ENCODE measurements around the gene RAE1. TPM values are rescaled to one million over a fixed set of nuclear protein-coding genes. Genes with fewer than 3 reads are reported as not detected.

RAE1 gene
- total and polyA plus RNA-seq, 2 donors (not counting 3 experiments of a cell fraction or from before 2014, with no cell fraction given) = 34.1 to 55.8 TPM

- no peak for FAIRE-seq
- no peak overlapping the region for H3K27ac ChIP-seq (ENCODE audit: insufficient read depth, low read depth, low read length)
- no peaks in the 10 kb centered on the region for H3K4me1 ChIP-seq (ENCODE audit: control insufficient read depth, extremely low read depth, insufficient read depth, low read length)
- TF ChIP-seq JUN (IDR thresholded peaks at IDR 0.05; ENCODE audit: borderline replicate concordance, insufficient read depth, insufficient read length, low read depth) (no peak), MAX (IDR thresholded peaks at IDR 0.05; ENCODE audit: insufficient read depth, insufficient read length) (no peak), GATA2 (IDR thresholded peaks at IDR 0.05; ENCODE audit: insufficient read depth, insufficient read length, low read depth, low read length) (no peak), EZH2 (IDR thresholded peaks at IDR 0.05; ENCODE audit: borderline replicate concordance, low read depth, low read length, severe bottlenecking) (no peak), POLR2A (IDR thresholded peaks at IDR 0.05; ENCODE audit: low read depth, low read length) (no peak), MYC (IDR thresholded peaks at IDR 0.05; ENCODE audit: low read depth, low read length) (no peak), CTCF (IDR thresholded peaks at IDR 0.05; ENCODE audit: extremely low read depth in 1 of 2, insufficient read depth in 1 of 2, low read depth in 1 of 2, low read length in 2 of 2) (no peak), POLR2AphosphoS5 (IDR thresholded peaks at IDR 0.05; ENCODE audit: insufficient read depth, low read depth, low read length) (no peak), FOS (IDR thresholded peaks at IDR 0.05; ENCODE audit: borderline replicate concordance, insufficient read depth, low read length) (no peak)
- intact Hi-C loops (cut with micrococcal nuclease) = no loop called here
- H3K4me3 ChIP-seq (replicated peaks in 1 of 3; ENCODE audit: insufficient read depth in 1 of 3, low read depth in 1 of 3, low read length in 3 of 3) = no peak overlapping the region
- no peak overlapping the region for H3K9ac ChIP-seq (replicated peaks; ENCODE audit: extremely low read depth, insufficient read depth, low read length)
- dilution Hi-C loops (cut with MboI; ENCODE audit: extremely low pct_ligation_motif_present, low sequenced_read_pairs) = no loop called here
- H2AFZ ChIP-seq (ENCODE audit: low read depth, low read length) = no peak overlapping the region
- ChIA-PET CTCF (no interaction called here), POLR2A (interaction anchor here (0.5 kb wide), 1 partner anchor 523 kb away, joined by 3 read pairs; no protein-coding TSS in a partner anchor)
- H3K27me3 ChIP-seq (ENCODE audit: control insufficient read depth in 2 of 2, insufficient read depth in 2 of 2, low read length in 2 of 2) = no peaks in the 10 kb centered on the region
- H3K4me2 ChIP-seq (ENCODE audit: insufficient read depth, low read length) = no peak overlapping the region
- no peaks in the 10 kb centered on the region for H3K9me3 ChIP-seq (replicated peaks; ENCODE audit: control insufficient read depth, insufficient read depth, low read length)
- no TSS peak for BruUV-seq (replicated peaks)
- H3K36me3 ChIP-seq (ENCODE audit: control insufficient read depth in 2 of 2, extremely low read depth in 1 of 2, insufficient read depth in 2 of 2, low read length in 2 of 2) = peaks cover 0 to 32% of the 10 kb centered on the region in 2 experiments
- H4K20me1 ChIP-seq (replicated peaks; ENCODE audit: control insufficient read depth, extremely low read depth, insufficient read depth, low read length) = no peaks in the 10 kb centered on the region
- H3K9me1 ChIP-seq (replicated peaks; ENCODE audit: control insufficient read depth, extremely low read depth, insufficient read depth, low read length) = no peaks in the 10 kb centered on the region
- no peaks in the 10 kb centered on the region for H3K79me2 ChIP-seq (ENCODE audit: control insufficient read depth, insufficient read depth, low read length)
- no peak for DNase-seq (ENCODE audit: low read depth, low spot score)
Observed at GRCh38 chr20:57404419-57405072, 53.5 kb downstream of the RAE1 start.
